ENCODE data around the gene PIP5K1B.
A peak's percentile ranks its signal among the peaks of the same experiment; 100 is the strongest.

PIP5K1B gene

DNA sequence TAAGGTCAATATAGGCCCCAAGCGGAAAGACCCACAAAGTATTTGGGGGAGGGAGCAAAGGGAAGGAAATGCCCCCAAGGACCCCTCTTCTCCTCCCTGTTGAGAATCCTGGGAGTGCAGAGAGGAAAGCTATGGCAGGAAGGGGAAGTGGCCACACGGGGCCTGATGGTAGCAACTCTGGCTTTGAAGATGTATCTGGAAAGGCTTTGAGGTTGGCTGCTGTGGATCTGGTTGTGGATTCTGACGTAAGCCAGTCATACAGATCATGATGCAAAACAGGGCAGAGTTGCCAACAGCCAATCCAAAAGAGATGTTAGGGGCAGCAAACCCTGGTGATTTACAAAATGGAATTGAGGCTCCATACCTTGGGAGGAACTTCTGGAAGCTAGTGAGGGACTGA, 200.1 kb downstream of the PIP5K1B start:
- DNase-seq = no peak

DNA sequence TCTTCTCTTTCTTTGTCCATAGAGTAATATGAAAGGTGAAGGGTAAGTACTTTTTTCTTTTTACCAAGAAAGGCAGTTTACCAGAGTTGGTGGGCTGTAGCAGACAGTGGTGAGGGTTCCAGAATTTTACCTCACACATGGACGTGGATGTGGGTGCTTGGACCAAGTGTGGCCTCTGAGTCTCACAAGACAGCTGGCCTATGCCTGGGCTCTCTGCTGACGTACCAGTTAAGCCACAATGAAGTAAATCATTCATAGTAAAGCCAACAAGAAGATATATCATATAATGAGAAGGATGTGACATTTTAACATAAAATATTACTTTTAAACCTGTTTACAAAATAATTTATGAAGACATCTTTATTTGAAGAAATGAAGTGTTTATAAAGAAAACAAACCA, 202.9 kb downstream of the PIP5K1B start:
- no peak for DNase-seq

DNA sequence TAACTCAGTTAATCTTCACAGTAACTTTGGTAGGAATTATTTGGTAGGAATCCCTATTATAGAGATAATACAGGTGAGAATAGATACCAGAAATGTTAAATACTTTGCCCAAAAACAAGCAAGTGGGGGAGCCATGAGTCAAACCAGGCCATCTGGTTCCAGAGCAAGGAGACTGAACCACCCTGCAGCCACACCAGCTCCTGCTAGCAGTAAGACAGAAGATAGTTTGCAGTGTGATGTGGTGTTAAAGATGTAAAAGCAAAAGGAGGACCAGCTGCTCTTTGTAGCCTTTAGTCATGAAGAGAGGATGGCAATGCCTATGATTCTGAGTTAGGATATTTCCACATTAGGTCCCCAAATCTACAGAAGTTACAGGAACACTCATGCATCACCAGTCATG, 207.5 kb downstream of the PIP5K1B start:
- no peak for DNase-seq

DNA sequence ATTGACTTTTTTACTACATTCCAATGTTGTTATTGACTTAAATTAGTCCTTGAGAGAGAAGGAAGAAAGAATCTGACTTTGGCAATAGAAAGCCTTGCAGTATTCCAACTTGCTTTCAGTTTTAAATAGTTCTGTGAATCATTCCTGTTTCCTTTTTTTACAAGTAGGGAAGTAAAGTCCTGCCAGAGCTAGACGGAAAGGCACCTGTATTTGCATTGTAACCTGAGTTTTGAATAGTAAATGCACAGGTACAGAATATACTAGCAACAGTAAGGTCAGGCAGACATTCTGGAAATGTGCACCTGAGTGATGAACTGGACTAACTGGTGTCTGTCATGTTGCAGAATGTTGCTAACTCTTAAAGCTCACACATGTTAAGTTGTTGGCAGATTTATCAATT, 208.0 kb downstream of the PIP5K1B start:
- no peak for DNase-seq

DNA sequence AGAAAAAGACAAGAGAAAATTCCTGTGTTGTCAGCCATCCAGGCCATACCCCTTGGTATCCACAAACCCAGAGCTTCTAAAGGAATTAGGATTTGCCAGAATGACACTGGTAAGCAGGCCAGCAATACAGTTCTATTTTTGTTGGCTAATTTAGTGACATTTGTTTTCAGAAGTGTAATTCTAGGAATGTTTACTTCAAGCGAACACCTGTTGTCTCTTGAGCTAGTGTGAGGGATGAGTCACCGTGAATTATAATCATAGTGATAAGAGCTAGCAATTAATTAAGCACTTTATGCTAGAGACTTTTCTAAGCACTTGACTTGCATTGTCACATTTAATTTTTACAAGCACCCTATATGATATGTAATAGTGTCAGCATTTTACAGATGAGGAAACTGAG, 209.7 kb downstream of the PIP5K1B start:
- no peak for DNase-seq

DNA sequence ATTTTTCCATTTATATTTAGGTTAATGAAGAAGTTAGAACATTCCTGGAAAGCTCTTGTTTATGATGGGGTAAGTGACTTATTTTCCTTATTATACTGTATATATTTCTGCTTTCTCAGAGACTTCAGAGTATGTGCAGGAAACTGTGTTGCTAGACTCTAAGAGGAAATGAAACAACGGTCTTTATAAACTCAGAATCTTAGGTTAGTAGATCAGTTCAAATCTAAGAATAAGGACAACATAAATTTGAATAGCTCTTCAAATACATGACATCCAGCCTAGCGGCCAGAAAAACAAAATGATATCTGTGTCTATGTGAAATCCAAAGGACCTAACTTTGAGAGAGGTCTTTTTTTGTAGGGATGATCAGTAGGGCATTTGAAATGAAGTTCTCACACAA, 214.6 kb downstream of the PIP5K1B start:
- DNase-seq = no peak

DNA sequence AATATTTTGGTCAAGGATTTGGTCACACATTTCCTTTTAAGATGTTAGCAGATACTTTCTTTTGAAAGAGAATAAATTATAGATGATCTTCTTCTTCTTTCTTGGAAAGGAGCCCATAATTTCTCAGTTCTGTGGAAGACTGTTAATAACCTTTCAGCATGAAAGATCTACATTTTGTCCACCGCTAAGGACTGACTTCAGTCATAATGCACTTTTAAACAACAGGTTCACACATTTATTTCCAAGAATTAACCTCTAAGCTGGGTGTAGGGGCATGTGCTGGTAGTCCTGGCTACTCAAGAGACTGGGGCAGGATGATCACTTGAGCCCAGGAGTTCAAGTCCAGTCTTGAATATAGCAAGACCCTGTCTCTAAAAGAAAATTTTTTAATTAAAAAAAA, 215.9 kb downstream of the PIP5K1B start:
- DNase-seq = no peak

DNA sequence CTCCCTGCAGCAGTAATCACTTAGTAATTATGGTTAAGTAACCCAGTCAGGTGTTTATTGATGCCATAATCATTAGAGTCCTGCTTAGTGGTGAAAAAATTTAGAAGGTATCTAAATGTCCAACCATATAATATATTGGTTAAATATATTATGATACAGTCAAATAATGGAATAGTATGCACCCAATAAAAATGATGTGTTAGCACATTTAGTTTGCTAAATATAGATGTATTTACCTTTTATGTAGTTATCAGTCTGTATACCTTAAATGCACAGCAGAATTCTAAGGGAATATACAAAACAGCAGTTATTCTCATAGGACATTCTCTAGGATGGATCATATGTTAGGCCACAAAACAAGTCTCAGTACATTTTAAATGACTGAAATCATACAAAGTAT, 218.4 kb downstream of the PIP5K1B start:
- DNase-seq = no peak

DNA sequence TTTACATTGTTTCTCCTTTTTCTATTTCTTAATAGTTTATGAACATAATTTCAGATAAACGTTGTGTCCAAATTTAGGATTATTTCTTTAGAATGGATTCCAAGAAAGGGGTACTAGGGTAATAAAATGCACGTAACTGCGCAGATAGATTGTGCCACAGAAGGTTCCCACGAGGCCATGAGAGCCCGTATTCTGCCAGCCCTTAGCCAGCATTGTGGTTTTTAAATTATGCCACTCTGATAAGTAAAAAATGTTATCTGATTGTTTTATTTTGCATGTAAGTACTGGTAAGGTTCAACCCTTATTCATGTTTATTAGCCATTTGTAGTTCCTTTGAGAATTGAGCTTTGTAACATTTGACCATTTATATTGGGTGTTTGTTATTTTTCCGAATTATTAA, 220.1 kb downstream of the PIP5K1B start:
- DNase-seq = no peak

DNA sequence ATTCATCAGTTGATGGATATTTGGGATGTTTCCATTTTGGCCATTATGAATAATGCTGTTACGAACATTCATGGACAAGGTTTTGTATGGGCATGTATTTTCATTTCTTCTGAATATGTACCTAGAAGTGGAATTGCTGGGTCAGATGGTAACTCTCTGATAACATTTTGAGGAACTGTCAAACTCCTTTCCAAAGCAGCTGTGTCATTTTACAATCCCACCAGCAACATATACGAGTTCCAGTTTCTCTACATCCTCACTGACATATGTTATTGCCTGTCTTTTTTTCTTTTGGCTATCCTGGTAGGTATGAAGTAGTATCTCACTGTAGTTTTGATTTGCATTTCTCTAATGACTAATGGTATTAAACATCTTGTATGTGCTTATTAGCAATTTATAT, 222.1 kb downstream of the PIP5K1B start:
- no peak for DNase-seq

DNA sequence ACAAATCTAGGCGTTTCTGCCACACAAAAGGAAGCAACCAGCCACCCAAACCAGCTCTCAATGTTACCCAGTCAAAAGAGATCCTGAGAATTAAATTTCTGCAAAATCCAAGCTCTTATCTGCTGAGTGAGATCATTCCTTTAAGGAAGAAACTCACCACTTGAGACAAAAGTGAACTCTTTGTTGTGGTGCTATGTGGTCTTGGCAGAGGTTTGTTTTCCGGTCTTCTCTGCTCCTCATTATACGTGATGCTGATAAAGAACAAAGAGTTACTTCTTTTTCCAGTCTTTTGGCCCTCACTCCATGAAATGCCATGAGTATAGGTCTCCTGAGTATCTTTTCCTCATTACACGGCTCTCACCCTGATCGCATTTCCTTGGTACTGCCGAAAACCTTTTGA, 226.8 kb downstream of the PIP5K1B start:
- no peak for DNase-seq

DNA sequence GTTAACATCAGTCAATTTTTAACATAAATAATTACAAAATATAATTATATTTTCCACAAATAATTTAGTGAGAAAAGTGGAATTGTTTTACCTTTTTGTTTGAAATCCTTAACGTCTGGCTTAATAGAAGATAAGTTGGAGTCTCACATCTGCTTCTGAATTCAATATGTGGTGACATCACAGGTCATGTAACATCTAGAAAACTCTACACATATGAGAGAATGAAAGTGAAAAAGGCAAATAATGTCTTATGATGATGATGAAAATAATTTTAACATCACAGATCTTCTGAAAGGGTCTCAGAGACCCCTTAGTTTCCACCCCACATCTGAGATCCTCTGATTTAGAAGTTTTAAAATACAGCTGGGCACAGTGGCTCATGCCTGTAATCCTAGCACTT, 227.4 kb downstream of the PIP5K1B start:
- no peak for DNase-seq

DNA sequence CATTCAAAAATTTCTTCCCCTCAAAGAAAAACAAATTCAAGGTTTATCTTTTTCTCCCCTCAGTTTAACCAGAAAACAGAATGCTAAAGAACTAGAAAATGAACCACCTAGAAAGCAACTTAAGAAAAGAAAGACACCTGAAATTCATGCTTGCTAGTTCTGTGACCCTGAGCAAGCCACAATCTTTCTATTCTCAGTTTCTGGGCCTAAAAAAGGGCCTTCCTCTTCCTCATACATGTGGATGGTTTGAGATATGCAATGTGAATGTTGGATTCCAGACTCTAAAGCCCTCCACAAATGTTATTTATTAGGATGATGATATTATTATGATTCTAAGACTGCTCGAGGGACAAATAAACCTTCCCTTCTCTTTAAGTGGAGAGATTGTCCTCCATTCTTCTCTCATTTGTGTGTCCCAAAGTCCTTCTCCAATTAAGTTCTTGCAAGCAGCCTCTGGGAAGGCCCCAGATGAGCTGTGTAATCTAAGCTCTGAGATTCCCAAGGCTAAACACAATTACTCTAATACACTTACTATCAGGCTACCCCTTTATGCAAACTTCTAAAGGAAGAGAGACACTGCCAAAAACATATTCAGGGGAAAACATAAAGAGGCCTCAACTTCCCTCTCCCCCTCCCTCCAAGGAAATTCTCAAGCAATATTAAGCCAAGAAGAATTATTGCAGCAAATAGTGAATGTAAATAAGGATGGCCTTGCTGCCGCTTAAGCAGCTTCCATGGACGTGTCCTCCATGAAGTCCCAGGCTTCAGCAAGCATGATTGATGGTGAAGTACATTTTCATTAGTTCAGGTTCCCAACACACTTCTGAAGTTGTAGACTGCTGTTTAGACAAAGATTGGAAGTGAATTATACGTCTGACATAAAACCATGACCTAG, 228.6 kb downstream of the PIP5K1B start:
- DNase-seq = no peak

DNA sequence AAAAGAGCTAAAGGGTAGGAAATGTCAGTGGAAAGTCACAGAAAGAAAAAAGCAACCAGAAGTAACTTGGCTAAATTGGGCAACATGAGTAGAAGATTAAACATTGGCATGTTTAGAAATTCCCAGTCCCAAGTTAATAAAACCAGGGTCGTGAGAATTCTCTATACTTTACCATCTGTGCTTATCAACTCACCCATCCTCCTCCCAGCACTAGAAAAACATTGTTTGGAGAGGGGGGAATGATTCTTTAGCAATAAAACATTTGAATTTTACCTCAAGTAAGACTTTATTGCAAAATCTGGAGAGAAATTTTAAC, 229.2 kb downstream of the PIP5K1B start:
- DNase-seq = no peak

DNA sequence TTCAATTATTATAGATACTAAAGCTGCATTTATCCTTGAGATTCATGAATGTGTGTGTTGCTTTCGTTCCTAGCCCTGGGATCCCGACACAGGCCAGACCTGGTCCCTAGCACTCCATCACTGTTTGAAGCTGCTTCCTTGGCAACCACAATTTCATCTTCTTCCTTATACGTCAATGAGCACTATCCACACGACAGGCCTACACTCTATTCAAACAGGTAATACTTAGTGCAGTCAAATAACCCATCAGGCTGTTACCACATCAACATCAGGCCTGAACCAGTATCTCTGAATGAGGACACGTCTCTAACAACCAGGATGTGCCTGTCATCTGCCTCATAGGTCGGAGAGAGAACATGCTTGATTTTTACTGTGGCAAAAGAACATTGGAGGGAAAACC, 235.5 kb downstream of the PIP5K1B start:
- no peak for DNase-seq

DNA sequence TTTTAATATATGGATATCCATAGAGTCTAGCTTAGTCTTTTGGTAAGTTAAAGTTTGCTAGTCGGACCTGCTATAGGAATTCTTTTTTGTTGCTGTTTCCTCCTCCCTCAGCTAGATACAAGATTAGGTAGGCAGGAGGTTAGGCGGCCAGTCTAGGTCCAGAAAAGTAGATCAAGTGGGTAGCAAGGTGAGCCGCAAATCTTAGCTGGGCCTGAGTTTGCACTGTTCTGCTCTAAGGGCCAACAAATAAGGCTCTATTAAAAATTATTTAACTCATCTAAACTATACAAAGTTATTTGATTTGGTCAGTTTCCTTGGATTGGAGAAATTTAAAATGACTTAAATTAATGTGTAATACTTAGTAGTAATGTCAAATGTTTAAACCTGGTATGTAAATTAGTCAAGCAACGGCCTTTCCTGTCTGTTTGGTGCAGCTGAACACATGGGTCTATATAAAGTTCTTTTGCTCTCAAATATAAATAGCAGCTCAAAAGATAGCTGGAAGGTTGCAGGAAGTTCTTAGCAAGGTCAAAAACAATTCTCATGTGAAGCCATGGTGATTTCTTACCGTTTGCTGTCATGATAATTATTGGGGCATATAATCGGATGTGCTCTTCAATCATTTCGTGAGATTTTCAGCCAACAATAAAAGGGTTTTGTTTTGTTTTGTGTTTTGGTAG, 236.9 kb downstream of the PIP5K1B start:
- no peak for DNase-seq

DNA sequence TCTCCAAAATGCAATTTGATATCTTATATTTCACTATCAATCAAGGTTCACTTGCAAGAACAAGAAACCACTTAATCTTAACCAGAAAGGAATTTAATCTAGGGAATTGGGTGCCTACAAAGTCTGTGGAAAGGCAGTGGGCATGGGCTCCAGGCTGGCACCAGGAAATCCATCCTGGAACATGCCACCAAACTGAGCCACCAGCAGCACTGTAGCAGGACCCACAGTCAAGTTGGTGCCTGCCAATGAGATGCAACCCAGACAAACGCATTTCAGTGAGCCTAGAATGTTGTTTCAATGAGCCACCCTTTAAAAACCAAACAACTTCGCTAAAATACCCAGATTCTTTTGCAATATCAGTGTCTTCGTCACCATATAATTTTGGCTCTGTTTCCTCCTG, 237.8 kb downstream of the PIP5K1B start:
- DNase-seq = no peak

DNA sequence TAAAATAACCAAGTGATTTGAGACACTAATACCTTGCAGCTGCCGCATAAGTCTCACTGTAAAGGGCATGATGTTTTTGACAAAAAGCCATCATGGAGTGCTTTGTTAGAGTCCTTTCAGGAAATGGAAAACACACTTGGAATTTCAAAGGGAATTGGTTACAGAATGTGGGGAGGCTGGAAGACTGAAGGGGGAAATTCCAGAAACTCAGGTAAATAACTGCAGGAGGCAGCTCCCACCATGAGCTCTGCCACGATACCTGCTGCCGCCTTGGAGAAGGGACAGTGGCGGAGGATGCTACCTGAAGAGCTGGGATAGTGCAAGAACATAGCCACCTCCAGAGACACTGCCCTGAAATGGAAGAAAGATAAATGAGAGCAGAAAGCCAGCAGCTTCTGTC, 242.0 kb downstream of the PIP5K1B start:
- no peak for DNase-seq

DNA sequence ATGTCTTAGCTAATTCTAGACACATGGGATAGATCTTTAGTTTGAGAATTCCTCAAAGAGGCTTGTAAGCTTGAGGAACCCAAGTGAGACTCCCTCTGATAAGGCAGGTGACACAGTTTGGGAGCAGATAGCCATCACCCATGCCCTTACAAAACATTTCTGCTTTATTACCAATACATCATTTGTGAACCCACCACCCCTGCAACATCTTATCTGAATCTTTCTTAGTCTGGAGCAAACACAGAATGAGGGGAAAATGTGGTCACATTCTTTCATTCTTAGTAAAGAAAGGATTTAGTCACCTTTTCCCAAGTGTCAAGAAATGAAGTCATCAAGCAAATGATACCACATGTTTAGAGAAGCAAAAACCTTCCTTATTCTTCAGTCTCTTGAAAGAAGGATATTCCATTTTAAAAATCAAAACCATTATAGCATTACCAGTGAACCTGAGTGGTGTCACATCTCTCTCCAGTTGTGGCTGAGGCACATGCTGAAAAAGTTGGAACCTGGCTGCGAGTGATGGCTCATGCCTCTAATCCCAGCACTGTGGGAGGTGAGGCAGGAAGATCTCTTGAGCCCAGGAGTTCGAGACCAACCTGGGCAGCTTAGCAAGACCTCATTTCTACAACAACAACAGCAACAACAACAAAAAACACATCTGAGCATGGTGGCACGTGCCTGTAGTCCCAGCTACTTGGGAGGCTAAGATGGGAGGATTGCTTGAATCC, 243.0 kb downstream of the PIP5K1B start:
- no peak for DNase-seq

DNA sequence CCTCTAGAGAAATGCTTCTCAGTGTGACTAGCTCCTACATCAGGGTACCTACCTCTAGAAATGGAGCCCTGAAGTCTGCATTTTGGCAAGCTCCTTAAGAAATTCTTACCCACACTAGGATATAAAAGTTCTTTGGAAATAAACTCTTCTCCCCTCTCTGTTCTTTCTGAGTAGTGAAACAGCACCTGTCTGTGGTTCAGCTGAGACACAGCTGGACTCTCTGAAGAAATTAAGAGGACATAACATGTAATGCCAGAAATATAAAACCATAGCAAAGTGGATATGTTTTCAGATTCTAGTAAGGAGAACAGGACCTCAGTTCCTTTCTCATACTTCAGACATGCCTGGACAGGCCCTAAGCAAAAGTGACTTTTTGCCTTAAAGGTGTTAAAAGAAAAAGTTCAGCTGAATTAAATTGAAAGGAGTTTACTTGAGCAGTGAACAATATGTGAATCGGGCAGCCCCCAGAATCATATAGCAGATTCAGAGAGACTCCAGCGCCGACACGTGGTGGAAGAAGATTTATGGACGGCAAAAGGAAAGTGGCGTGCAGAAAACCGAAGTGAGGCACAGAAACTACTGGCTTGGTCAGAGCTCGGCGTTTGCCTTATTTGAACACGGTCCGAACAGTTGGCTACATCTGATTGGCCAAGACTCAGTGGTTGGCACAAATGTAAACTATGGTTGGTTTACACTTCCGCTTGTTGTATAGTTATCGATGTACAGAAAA, 244.4 kb downstream of the PIP5K1B start:
- peak in 2 of 56 donors; percentile 7 to 18 for DNase-seq

DNA sequence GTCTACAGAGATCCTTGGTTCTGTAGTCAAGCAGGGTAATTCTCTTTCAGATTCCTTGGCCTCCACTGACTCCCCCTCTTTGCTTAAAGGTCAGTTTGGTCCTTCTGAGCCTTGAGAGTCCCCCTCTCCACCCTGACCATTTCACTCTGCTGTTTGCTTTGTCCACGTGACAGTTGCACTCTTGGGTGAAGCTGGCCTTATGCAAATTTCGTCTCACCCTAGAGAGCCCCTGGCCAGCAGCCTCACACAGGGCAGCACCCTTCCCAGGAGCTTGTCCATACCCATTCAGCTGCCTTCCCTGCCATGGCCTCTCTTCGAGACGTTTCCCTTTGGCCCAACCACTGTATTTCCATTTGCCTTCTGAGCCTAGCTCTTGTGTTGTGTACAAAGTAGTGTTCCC, 245.1 kb downstream of the PIP5K1B start:
- no peak for DNase-seq

DNA sequence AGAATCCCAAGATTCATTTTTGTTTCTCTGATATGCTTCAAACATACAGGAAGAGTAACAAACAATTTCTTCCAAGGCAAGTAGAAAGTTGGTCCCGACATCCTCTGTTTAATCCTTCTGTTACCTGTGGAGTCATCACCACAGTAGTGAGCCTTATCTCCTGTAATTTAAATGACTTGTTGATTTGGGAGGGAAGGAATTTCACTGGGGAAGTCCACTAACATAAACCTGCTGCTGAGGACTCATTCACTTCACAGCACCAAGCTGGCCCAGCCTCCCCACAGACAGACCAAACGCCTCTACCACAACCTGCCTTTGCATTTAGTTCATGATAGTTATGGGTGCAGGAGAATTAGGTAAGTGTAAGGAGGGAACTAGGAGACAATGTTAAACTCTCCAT, 245.6 kb downstream of the PIP5K1B start:
- DNase-seq = no peak

Measured in amygdala (tissue), 56 donors.